Medulla oblongata (tissue), 1 donor: ENCODE results near the gene ESD.

Experiments used
- DNase-seq: peaks from one replicate; pipeline ENCODE4 v3.0.0-alpha.2; 2015; ENCODE audit errors: extremely low spot score

ESD gene

DNA sequence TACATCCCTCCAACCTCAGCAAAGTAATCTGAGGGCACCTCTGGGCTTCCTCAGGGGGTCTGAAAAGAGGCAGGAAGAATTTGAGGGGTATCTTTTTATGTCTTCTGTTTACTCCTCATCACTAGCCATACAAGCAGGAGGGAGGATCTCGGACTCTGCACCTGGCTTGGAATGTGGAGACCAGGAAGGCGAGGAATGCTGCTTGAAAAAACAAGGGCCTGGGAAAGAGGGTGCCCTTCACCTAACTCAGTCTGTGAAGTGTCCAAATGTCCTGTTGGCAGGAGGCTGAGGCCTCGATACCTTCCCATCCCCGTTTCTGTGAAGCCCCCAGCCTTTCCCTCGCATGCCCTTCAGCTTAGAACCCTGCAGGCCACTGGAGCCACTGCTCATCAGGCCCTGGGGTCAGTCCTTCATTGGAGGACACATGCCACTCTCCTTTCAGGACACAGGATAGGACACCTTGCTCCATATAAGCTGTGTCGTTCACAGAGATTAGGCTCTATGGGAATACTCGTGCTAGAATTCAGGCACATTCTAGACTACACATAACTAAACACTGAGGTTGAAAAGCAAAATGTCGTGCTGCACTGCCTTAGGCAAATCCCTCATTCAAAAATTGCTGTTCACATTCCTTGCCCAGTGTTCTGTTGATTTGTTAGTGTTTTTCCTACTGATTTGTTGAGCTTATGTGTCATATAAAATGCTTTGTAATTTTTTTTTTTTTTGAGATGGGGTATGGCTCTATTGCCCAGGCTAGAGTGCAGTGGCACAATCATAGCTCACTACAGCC lies 49.7 kb downstream of the ESD start:
- no peak for DNase-seq

- DNase-seq: no peak
Observed at GRCh38 chr13:46745706-46746105, 51.3 kb downstream of the ESD start.

DNA sequence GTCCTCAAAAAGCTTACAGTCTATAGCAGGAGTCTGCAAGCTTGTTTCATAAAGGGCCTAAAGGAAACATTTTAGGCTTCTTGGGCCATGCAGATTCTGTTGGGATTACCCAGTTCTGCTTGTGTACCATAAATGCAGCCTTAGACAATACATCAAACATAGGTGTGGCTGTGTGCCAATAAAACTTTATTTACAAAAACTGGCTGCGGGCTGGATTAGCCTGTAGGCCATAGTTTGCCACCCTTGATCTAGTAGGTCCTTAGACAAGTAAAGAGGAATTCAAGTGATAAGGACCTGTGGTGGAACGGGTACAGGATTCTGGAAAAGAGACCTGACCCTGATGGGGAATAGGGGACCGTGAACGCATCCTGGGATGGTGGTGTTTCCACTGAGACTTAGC lies 51.9 kb downstream of the ESD start:
- DNase-seq: no peak

DNA sequence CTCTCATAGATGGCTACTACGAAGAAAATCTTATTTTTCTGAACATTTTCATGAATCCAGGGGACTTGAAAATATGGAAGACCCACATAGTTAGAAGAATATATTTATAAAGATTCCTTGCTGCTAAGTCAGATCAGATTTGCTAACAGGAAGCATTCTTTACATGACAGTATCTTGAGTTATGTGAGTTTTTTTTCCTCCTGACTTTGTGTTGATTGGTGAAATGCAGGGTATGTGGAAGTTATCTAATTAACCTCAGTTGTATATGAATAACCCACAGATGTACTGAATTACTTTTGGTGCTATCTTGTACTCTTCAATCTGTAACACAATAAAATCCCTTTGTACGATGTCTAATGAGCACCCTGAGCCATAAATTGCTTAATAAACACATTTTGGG lies 53.8 kb downstream of the ESD start:
- no peak for DNase-seq

DNA sequence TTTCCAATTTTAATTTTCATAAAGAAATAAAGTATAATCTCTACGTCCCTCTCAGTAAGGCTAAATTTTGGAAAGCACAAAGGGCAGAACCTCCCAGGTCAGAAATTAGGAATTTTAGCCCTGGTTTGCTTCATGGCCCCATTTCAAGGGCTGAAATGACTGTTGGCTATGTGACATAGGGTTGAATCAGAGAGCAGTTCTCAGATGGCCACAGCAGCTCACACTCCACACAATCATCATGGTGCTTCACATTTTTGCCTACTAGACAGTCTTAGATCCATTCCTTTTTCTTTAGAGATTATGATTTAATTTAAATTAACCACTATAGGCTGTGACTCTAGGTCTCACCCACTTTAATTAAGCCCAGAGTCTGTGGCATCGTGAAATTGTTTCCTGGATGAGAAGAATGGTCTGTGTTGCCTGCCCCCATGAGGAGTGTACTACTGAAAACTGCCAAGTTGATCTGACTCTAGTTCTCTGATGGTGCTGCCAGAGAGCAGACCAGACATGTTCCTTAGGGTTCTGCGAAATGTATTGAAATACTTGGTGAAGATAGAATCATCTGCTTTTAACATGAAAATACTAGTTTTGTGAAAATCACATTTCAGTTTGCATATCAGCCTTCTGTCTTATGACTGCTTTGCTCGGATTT lies 57.4 kb downstream of the ESD start:
- no peak for DNase-seq

GRCh38 chr13:46738766-46739165 lies 58.2 kb downstream of the ESD start:
- no peak for DNase-seq

DNA sequence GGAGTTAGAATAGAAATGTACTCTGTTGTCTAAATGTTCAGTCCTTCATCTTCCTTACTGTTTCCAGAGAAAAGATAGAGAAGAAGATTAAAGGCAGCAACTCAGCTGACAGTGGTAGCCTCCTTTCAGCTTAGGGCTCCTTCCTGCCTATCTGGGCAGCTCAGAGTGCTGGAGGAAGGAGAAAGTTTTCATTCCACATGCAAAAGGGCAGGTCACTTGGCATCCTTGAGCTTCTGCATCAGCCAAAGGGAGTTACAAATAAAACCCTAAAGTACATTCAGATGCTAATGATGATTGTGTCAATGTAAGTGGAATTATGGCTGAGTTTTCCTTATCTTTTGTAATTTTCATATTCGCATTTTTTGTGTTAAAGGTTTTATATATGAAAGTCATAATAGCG lies 58.9 kb downstream of the ESD start:
- DNase-seq: no peak

GRCh38 chr13:46736541-46737310 lies 60.2 kb downstream of the ESD start:
- DNase-seq: no peak

DNA sequence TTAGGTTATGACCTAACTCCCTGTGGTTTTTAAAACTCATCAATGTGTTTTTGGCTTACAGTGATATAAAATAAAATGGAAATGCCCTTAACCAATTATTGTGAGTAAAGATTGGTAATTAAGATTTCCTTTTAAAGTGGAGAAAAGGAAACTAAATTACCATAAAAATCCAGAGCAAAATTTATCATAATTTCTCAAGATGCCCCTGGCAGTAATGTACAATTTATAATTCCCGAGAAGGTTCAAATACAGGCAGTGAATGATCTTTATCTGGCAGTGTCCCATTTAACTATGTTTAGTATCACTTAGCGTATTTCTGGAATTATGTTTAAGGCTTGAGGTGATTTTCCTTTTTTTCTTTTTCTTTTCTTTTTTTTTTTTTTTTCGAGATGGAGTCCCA lies 61.5 kb downstream of the ESD start:
- DNase-seq: no peak

DNA sequence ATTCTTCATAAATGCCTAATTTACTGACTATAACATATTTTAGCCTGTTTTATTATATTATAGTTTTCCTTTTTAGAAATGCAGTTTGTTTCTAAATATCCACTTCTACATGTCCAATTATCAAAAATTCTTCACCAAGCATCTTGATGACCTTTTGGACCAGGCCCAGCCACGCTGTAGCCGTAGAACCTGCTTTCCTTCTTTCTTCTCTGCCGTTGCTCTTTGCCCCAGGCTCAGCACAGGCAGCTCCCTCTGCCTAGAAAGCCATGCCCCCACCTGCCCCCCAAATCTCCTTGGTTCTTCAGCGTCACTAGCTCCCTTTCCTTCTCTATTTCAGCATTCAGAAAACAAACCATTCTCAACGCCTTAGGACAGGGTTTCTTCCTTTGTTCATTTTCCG lies 65.4 kb downstream of the ESD start:
- no peak for DNase-seq

DNA sequence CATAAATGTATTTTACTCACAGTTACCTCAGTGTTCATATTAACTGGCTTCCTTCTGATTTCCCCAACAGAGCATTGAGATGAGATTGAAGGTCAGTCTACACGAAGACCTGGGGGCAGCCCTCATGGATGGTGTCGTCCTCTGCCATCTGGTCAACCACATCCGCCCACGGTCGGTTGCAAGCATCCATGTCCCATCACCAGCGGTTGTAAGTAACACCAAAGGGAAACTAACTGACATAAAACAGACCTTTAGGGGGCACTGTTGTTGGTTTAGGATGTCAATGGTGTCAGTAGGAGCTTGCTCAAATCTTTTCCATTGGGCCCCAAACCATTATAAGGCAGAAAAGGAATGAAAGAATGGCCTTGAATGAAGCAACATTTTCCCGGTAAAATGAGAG lies 68.2 kb downstream of the ESD start:
- no peak for DNase-seq

- no peak for DNase-seq
Observed at GRCh38 chr13:46726347-46726746, 70.6 kb downstream of the ESD start.
